SKM-1 (cell line): ENCODE results near the gene HVCN1.
"Not testable (repeated sequence)": the region's sequence is repeated elsewhere in the genome, so short reads cannot be mapped to it uniquely, and the experiment has no call there.

ENCODE experiments used
- DNase-seq: peaks from one replicate; lab custom pipeline; 2025; ENCODE audit not compliant: unreplicated experiment; lab: John Stamatoyannopoulos, UW

HVCN1 gene

GRCh38 chr12:110668480-110669192 is 20.3 kb downstream of the HVCN1 start:
- no peak for DNase-seq

DNA sequence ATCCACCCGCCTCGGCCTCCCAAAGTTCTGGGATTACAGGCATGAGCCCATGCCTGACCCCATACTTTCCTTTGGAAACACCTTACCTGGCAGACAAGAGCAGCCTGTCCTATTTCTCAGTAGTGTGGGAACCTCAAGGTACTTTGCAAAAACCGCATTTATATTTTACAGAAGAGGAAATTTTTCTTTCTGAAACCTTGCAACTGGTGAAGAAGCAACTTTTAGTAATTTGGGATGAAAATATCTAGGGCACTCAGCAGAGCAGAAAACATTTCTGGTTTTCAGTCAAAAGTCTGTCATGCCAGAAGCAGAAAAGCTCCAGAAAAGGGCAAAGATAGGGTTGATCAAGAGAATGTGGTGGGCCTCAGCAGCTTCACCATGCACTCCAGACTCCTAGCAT is 21.2 kb downstream of the HVCN1 start:
- DNase-seq = no peak

DNA sequence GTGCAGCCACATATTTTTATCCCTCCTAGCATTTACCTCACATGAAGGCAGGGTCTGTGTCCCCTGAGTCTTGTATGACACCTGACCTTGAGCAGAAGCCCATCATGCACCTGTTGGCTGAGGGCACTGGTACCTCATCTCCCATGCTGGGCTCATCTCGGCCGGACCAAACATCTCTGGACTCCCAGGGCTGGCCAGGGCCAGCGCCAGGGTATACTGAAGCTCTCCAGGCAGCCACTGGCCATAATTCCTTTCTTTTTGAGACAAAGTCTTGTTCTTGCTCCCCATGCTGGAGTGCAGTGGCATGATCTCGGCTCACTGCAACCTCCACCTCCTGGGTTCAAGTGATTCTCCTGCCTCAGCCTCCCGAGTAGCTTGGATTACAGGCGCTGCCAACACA is 22.0 kb downstream of the HVCN1 start:
- no peak for DNase-seq

- no peak for DNase-seq
Observed at GRCh38 chr12:110661337-110661972, 27.5 kb downstream of the HVCN1 start.

DNA sequence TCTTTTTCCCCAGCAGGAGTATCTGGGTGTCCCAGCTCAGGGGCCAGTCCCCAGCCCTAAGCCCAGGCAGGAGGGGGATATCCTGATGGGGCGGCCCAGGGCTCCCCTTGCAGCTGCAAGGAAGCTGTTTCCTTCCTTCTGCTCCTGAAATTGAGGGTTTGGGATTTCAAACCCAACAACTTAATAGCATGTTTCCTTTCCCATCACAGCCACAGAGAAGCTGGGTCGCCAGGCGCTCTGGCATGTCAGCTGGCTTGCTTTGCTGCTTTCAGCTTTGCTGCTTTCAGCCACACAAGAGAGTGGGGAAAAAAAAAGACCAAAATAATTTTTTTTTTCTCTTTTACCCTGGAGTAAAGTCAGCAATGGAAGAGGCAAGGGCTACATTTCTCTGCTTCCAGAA is 30.0 kb downstream of the HVCN1 start:
- no peak for DNase-seq

GRCh38 chr12:110658242-110658641 is 30.7 kb downstream of the HVCN1 start:
- no peak for DNase-seq

- DNase-seq = no peak
Observed at GRCh38 chr12:110657747-110658146, 31.2 kb downstream of the HVCN1 start.

DNA sequence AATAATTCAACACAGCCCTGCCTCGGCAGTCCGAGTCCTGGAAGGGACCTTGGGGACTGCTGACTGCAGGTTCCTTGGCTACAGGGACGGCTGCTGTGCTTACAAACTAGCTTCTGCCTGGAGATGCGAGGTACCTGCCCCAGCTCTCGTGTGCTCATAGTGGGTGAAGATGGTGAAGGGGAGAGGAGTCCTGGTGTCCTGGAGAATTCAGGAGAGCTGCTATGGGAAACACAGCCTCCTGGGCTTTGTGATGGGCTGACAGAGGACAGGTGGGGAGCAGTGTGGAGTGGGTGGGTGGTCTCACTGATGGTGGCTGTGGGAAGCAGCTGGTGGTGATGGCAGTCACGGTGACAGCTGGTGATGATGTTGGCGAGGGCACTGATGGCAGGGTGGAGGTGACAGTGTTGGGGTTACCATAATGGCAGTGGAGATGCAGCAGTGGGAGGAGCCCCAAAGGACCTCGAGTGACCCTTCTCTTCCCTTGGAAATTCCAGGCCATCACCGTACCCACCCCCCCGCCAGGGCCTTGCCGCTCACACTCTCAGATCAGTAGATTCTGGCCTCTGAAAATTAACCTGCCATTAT is 32.8 kb downstream of the HVCN1 start:
- no peak for DNase-seq

- not testable (repeated sequence) for DNase-seq
Observed at GRCh38 chr12:110654238-110654637, 34.7 kb downstream of the HVCN1 start.

DNA sequence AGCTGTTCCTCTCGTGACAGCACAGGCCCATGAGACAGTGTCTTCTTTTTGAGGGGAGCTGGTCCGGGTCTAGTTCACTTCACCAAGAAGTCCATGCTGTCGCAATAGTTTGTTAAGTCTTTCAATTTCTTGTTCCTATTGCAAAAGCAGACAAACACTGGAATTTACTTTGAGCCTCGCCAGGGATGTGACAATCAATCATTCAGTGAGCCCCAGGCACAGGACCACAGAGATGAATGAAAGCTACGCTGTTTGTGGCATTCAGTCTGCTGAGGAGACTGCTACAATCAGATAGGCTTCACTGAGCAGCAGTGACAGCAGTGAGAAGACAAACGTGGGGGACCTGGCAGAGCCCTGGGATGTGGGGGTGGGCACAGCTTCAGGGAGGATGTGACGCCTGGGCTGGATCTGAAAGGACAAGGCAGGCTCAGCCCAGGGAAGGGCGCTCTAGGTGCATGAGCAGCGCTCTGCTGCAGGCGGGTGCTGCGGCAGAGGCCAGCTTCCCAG is 39.5 kb downstream of the HVCN1 start:
- no peak for DNase-seq

DNA sequence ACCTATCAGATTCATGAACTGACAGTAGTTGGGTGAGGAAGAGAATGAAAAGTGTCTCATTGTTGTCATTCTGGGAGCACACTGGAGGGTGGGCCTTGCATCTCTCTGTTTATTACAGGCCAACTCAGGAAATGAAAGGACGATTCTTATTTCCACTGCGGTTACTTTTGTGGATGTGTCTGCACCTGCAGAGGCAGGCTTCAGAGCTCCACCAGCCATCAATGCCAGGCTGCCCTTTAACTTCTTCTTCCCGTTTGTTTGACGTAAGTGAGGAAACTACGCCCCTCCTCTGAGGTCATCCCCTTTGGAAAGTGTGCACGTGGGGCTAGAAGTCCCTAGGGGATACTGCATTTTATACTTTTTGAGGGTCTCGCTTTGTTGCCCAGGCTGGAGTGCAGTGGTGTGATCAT is 41.3 kb downstream of the HVCN1 start:
- no peak for DNase-seq

DNA sequence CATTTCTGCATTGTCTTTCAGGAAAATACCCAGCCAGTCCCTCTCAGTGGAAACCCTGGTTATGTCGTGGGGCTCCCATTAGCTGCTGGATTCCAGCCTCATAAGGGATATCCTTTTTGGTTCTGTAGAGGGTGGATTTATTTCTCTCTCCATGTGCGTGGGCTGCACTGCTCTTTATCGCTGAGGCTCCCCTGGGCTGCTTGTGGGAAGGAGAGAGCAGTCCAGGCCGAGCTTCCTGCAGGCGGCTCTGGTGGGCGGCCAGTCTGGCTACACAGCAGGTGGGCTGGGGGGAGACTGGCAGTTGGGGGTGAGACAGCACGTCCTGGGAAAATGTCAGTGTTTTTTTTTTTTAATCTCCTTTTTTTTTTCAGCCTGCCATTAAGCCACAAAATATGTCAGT is 47.4 kb downstream of the HVCN1 start:
- DNase-seq = no peak

DNA sequence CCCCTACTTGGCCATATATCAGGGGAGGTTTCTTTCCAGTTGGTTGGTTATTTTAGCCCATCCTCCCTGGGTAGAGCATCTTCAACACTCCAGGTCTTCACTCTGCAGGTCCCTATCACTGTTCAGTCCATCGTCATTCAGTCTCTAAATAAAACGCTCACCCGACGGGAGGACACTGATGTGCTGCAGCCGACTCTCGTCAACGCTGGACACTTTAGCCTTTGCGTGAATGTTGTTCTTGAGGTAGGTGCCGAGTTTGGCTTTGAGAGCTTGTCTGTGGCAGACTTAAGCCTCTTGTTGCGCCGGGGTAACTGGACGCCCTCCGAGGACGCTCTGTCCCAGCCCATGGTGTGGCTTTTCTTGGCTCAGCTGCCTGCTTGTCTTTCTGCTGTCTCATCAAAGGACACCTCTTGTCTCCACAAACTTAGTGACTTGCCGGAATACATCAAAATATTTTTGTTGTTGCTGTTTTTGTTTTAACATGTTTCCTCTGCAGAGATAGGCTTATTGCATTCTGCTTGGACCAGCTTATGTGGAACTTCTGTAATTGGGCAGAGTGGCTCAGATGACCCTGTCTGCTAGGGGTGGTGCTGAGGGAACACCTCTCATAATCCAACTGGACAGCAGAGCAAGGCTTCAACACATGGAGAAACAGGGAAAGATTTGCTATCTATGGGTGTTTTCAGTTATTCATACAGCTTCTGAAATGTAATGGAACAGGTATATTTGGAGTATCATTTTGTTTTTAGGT is 48.5 kb downstream of the HVCN1 start:
- no peak for DNase-seq

- DNase-seq = no peak
Observed at GRCh38 chr12:110639336-110640141, 49.4 kb downstream of the HVCN1 start.

GRCh38 chr12:110638796-110639195 is 50.1 kb downstream of the HVCN1 start:
- DNase-seq = no peak

- no peak for DNase-seq
Observed at GRCh38 chr12:110637869-110638441, 51.0 kb downstream of the HVCN1 start.

- no peak for DNase-seq
Observed at GRCh38 chr12:110636516-110636915, 52.4 kb downstream of the HVCN1 start.

GRCh38 chr12:110635055-110635454 is 53.9 kb downstream of the HVCN1 start:
- no peak for DNase-seq

DNA sequence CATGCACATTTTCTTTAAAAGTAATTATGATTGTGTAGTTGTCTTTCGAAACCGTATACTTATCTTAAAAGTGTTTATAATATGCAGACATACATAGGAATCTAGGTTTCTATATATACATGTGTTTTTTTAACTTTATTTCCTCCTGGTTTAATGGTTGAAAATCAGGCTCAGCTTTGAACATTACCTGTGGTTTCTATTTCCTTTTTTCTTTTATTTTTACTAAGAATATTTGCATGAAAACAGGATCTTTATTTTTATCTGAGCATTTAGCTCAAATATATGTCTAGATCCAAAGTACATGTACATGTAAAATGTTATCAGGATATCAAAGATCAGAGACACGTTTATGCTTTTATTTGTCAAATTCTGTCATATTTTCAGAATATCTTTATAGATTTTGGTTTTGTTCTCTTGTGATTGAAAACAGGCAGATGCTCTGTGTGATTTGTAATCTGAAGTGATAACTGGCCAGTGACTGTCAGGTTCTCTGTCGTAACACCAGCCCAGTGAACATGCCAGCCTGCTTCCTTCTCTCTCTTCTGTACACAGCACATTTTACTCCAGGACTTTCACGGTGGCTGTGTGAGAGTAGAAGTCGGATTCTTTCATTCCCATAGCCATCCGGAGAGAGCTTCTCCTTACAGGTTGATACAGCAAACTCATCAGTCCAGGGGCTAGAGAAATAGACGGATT is 61.3 kb downstream of the HVCN1 start:
- DNase-seq = no peak

- no peak for DNase-seq
Observed at GRCh38 chr12:110622582-110622981, 66.3 kb downstream of the HVCN1 start.
